HepG2 (cell line): ENCODE data around the gene RAB14. TPM values are rescaled to one million over a fixed set of nuclear protein-coding genes. Genes with fewer than 3 reads are reported as not detected.

Source experiments
- ARID5B ChIP-seq: IDR thresholded peaks from 2 replicates; pipeline ENCODE4 v1.4.0; 2020; ENCODE audit warnings: mild to moderate bottlenecking, missing genetic modification reagents
- FOXA3 ChIP-seq: IDR thresholded peaks from 2 replicates; pipeline ENCODE4 v1.6.1; 2016; ENCODE audit warnings: missing genetic modification reagents, missing compliant biosample characterization
- GATAD2A ChIP-seq: IDR thresholded peaks from 2 replicates; pipeline ENCODE4 v1.6.1; 2016
- PAXIP1 ChIP-seq: sonication (generic); formaldehyde crosslinking; conservative IDR thresholded peaks from 2 replicates; pipeline ENCODE4 v1.4.0; 2020; ENCODE audit warnings: mild to moderate bottlenecking, missing genetic modification reagents, moderate library complexity
- ZNF878 ChIP-seq: sonication (generic); formaldehyde crosslinking; IDR thresholded peaks from 2 replicates; pipeline ENCODE4 v1.8.1; 2023; ENCODE audit warnings: mild to moderate bottlenecking, missing genetic modification reagents, moderate library complexity
- polyA plus RNA-seq, 8 experiments: library from polyadenylated mRNA; depleted of rRNA in 3 of 8; stranded (reverse) in 7 of 8; unstranded in 1 of 8; fragments of >200 nt; fragmentation: Illumina TruSeq in 4 of 8; extraction: Trizol in 4 of 8; gene quantifications; 2 replicates each; pipeline versions ENCODE4 v1.2.1 to v1.2.3, GENCODE V29; 2011 to 2016; ENCODE audit warnings: low read depth in 4 of 8, missing spikeins in 1 of 8, mixed read lengths in 1 of 8; ENCODE audit not compliant: insufficient read depth in 1 of 8
- total RNA-seq, 5 experiments: library from RNA; depleted of rRNA; stranded (reverse); fragments of >200 nt; fragmentation: Illumina TruSeq; extraction: Trizol; gene quantifications; 2 replicates each; pipeline ENCODE4 v1.2.3, GENCODE V29; 2016; ENCODE audit warnings: low read depth in 1 of 5

RAB14 gene
- total and polyA plus RNA-seq, 2 of the 13 experiments (the other 11 are each of a cell fraction or from before 2014, with no cell fraction given), result 17.4 to 19.3 TPM

GRCh38 chr9:121182101-121182836, 19.4 kb downstream of the RAB14 start (continued):
- TF ChIP-seq PAXIP1 (CRISPR knock-in tag) (peak; percentile 37), GATAD2A (CRISPR knock-in tag) (peak; percentile 57), ZNF878 (CRISPR knock-in tag) (no peak), FOXA3 (CRISPR knock-in tag) (peak; percentile 63), ARID5B (CRISPR knock-in tag) (peak; percentile 28; the same call in 1 of the 2 replicates)
